Non-pigmented ciliary epithelial cell (primary cell): Measurements from ENCODE around the gene RNF222.
"Not testable (repeated sequence)": the region's sequence is repeated elsewhere in the genome, so short reads cannot be mapped to it uniquely, and the experiment has no call there.

ENCODE experiments used
- DNase-seq: peaks from one replicate; pipeline ENCODE4 v3.0.0-alpha.2; 2010; ENCODE audit warnings: low read depth

RNF222 gene

GRCh38 chr17:8380049-8380448, 17.6 kb downstream of the RNF222 start:
- no peak for DNase-seq

- not testable (repeated sequence) for DNase-seq
Measured at GRCh38 chr17:8378117-8378516, 19.5 kb downstream of the RNF222 start.

- DNase-seq, result no peak
Measured at GRCh38 chr17:8377422-8377821, 20.2 kb downstream of the RNF222 start.

- DNase-seq, result peak; percentile 40
Measured at GRCh38 chr17:8376271-8377067, 21.2 kb downstream of the RNF222 start, which contains the start of gene KRABD2. Gene KRABD2 (minus strand): TSS chr17:8376704.

GRCh38 chr17:8375738-8376259, 21.8 kb downstream of the RNF222 start:
- no peak for DNase-seq

GRCh38 chr17:8373856-8374255, 23.8 kb downstream of the RNF222 start:
- not testable (repeated sequence) for DNase-seq

GRCh38 chr17:8372422-8372821, 25.2 kb downstream of the RNF222 start:
- DNase-seq, result no peak

GRCh38 chr17:8371786-8372185, 25.8 kb downstream of the RNF222 start:
- no peak for DNase-seq

- DNase-seq, result no peak
Measured at GRCh38 chr17:8369944-8370343, 27.7 kb downstream of the RNF222 start.

- DNase-seq, result no peak
Measured at GRCh38 chr17:8368193-8368592, 29.4 kb downstream of the RNF222 start.

GRCh38 chr17:8366231-8366630, 31.4 kb downstream of the RNF222 start:
- no peak for DNase-seq

- DNase-seq, result no peak
Measured at GRCh38 chr17:8365143-8365542, 32.5 kb downstream of the RNF222 start.

GRCh38 chr17:8362651-8363332, 34.8 kb downstream of the RNF222 start:
- no peak for DNase-seq

GRCh38 chr17:8360751-8361150, 36.9 kb downstream of the RNF222 start:
- DNase-seq, result no peak

GRCh38 chr17:8360260-8360659, 37.4 kb downstream of the RNF222 start:
- no peak for DNase-seq

GRCh38 chr17:8359769-8360168, 37.9 kb downstream of the RNF222 start:
- peak; percentile 62 for DNase-seq

- DNase-seq, result no peak
Measured at GRCh38 chr17:8357910-8358309, 39.7 kb downstream of the RNF222 start.

- no peak for DNase-seq
Measured at GRCh38 chr17:8354236-8354635, 43.4 kb downstream of the RNF222 start.

GRCh38 chr17:8353736-8354135, 43.9 kb downstream of the RNF222 start:
- no peak for DNase-seq

- DNase-seq, result no peak
Measured at GRCh38 chr17:8350339-8350738, 47.3 kb downstream of the RNF222 start.

GRCh38 chr17:8347001-8347400, 50.6 kb downstream of the RNF222 start:
- DNase-seq, result not testable (repeated sequence)

GRCh38 chr17:8345951-8346665, 51.5 kb downstream of the RNF222 start:
- DNase-seq, result no peak
